ENCODE results near the gene TRIM63. TPM values are rescaled to one million over a fixed set of nuclear protein-coding genes. Genes with fewer than 3 reads are reported as not detected.

Gene TRIM63
- total RNA-seq, 1 experiment from 2014 or later = not detected

Other genes with a start within 250 kb of the TRIM63 start
- gene MTFR1L, start 247.7 kb downstream of the TRIM63 start, total RNA-seq (2014; rRNA removed; shearing (Covaris generic)) = 21.0 and 32.6 TPM in 2 replicates
- 28.9 and 29.4 TPM in 2 replicates for gene AUNIP, start 208.2 kb downstream of the TRIM63 start, total RNA-seq (2014; rRNA removed; shearing (Covaris generic))
- 17.4 and 18.3 TPM in 2 replicates for gene PAQR7, start 191.9 kb downstream of the TRIM63 start, total RNA-seq (2014; rRNA removed; shearing (Covaris generic))
- 130 and 147 TPM in 2 replicates for gene STMN1, start 161.2 kb downstream of the TRIM63 start, total RNA-seq (2014; rRNA removed; shearing (Covaris generic))
- 6.5 and 9.2 TPM in 2 replicates for gene PAFAH2, start 69.6 kb downstream of the TRIM63 start, total RNA-seq (2014; rRNA removed; shearing (Covaris generic))
- 88.2 and 101 TPM in 2 replicates for gene EXTL1, start 45.9 kb downstream of the TRIM63 start, total RNA-seq (2014; rRNA removed; shearing (Covaris generic))
- 0.88 TPM in 1 of 2 replicates, not detected in the other for gene SLC30A2, start 21.5 kb downstream of the TRIM63 start, total RNA-seq (2014; rRNA removed; shearing (Covaris generic))
- gene PDIK1L, start 44.2 kb upstream of the TRIM63 start, total RNA-seq (2014; rRNA removed; shearing (Covaris generic)) = 5.4 and 7.1 TPM in 2 replicates
- 3.5 and 5.1 TPM in 2 replicates for gene FAM110D, start 91.4 kb upstream of the TRIM63 start, total RNA-seq (2014; rRNA removed; shearing (Covaris generic))
- not detected in 2 replicates for gene C1orf232, start 101.3 kb upstream of the TRIM63 start, total RNA-seq (2014; rRNA removed; shearing (Covaris generic))
- gene ZNF593, start 102.3 kb upstream of the TRIM63 start, total RNA-seq (2014; rRNA removed; shearing (Covaris generic)) = 46.4 and 97.1 TPM in 2 replicates
- not detected in 2 replicates for gene ZNF593OS, start 104.2 kb upstream of the TRIM63 start, total RNA-seq (2014; rRNA removed; shearing (Covaris generic))
- gene CNKSR1, start 109.9 kb upstream of the TRIM63 start, total RNA-seq (2014; rRNA removed; shearing (Covaris generic)) = not detected in 2 replicates
- not detected in 2 replicates for gene CATSPER4, start 123.0 kb upstream of the TRIM63 start, total RNA-seq (2014; rRNA removed; shearing (Covaris generic))
- 16.7 and 19.1 TPM in 2 replicates for gene CEP85, start 166.6 kb upstream of the TRIM63 start, total RNA-seq (2014; rRNA removed; shearing (Covaris generic))
- 5.0 and 7.4 TPM in 2 replicates for gene SH3BGRL3, start 212.5 kb upstream of the TRIM63 start, total RNA-seq (2014; rRNA removed; shearing (Covaris generic))
- 21.0 and 27.3 TPM in 2 replicates for gene UBXN11, start 239.0 kb upstream of the TRIM63 start, total RNA-seq (2014; rRNA removed; shearing (Covaris generic))

All from G401 (cell line).